ENCODE results near the gene SLC14A1.
"Not testable (repeated sequence)": the region's sequence is repeated elsewhere in the genome, so short reads cannot be mapped to it uniquely, and the experiment has no call there.

The SLC14A1 gene

DNA sequence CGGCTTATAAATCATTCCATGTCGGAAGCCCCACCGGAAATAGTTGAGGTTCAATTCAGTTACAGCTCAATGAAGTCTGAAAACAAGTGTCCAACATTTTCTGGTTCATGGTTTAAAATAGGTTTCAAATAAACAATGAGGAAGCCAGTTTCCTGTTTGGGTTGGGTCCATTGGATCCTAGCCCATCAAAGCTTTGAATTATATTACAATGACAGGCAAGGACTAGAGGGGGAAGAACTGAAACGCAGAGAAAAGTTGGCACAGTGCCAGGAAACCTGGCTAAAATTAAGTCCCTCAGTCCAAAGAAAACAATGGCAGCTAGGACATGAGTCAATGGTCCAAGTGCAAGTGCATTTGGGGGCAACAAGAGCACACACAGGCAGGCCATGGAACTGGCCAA lies 32.0 kb downstream of the SLC14A1 start:
- DNase-seq (ENCODE audit: low read depth in 1 of 2, low spot score in 1 of 2), result no peak

DNA sequence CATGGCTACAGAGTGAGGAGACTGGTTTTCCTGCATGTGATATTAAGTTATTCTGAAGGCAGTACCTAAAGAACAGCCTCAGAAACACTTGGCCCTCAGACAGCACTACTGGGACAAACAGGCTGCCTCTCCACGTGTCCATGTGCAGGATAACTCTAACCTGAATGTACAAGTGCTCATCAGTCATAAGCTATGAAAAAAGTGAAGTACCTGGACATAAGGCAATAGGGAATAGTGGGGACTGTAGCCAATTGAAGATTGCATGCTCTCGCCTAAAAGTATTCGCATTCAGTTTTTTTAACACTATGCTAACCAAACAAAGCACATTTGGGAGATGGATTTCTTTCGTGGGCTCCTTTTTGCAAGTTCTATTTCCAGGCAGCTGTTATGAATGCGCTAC lies 33.0 kb downstream of the SLC14A1 start:
- DNase-seq (ENCODE audit: low read depth in 1 of 2, low spot score in 1 of 2), result no peak

DNA sequence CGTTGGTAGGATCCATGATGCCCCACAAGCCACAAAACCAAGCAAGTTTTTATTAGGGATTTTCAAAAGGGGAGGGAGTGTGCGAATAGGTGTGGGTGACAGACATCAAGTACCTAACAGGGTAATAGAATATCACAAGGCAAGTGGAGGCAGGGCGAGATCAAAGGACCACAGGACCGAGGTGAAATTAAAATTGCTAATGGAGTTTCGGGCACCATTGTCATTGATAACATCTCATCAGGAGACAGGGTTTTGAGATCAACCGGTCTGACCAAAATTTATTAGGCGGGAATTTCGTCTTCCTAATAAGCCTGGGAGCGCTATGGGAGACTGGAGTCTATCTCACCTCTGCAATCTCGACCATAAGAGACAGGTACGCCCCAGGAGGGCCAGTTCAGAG lies 33.7 kb downstream of the SLC14A1 start:
- not testable (repeated sequence) for DNase-seq (ENCODE audit: low read depth in 1 of 2, low spot score in 1 of 2)

GRCh38 chr18:45760462-45761036 lies 36.6 kb downstream of the SLC14A1 start:
- DNase-seq (ENCODE audit: low read depth in 1 of 2, low spot score in 1 of 2), result no peak

GRCh38 chr18:45761512-45762114 lies 37.6 kb downstream of the SLC14A1 start:
- DNase-seq (ENCODE audit: low read depth in 1 of 2, low spot score in 1 of 2), result no peak

- no peak for DNase-seq (ENCODE audit: low read depth in 1 of 2, low spot score in 1 of 2)
Measured at GRCh38 chr18:45764000-45764686, 40.2 kb downstream of the SLC14A1 start.

DNA sequence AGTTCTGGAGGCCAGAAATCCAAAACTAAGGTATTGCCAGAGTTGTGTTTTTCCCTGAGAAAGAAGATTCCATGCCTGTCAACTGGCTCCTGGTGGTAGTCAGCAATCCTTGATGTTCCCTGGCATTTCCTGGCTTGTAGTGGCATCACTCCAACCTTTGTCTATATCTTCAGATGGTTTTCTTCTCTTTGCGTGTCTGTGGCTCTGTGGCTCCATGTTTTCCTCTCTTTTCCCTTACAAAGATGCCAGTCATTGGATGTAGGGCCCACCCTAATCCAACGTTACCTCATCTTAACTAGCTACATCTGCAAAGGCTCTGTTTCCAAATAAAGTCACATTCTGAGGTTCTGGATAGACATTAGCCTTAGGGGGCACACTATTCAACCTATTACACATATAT lies 41.8 kb downstream of the SLC14A1 start:
- no peak for DNase-seq (ENCODE audit: low read depth in 1 of 2, low spot score in 1 of 2)

- DNase-seq (ENCODE audit: low read depth in 1 of 2, low spot score in 1 of 2), result no peak
Measured at GRCh38 chr18:45771587-45772480, 47.9 kb downstream of the SLC14A1 start.

DNA sequence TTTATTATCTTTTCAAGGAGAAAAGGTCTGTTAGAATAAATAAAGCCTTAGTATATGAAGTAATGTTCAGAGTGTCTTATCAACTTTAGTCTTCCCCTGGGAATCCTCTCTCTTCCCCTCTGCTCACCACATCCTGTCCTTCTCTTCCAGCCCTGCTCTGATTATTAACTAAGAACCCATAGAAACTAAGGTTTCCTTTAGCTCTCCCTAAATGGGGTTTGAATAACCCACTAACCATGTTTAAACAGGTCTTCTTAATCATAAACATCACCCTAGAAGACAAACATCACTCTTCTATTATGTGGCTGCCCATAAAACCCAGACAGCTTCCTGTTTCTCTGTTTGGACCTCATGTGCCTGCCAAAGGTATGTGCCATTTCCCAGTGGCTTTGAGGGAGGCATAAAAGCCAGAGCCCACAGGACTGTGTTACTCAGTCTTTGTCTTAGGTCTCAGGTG lies 50.1 kb downstream of the SLC14A1 start:
- DNase-seq (ENCODE audit: low read depth in 1 of 2, low spot score in 1 of 2), result no peak

- peak; percentile 16 to 43 for DNase-seq (ENCODE audit: low read depth in 1 of 2, low spot score in 1 of 2)
Measured at GRCh38 chr18:45775241-45775676, 51.3 kb downstream of the SLC14A1 start.

DNA sequence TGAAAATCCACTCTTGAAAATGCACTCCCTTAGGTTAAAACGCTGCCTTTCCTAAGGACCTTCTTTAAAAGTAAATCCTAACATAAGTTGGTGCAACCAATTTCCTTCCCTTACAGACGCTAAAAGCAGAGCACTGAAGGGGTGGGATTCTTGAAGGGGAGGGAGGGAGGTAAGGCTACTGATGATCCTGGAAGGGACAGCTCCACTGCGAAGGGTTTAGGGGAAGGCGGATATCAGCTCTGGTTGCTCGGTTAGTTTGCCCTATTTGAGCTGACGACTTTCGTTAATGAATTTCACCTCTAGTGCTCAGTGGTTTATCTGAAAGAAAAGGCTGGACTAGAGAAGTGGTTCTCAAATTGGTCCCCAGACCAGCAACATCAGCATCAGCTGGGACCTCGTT lies 51.8 kb downstream of the SLC14A1 start:
- no peak for DNase-seq (ENCODE audit: low read depth in 1 of 2, low spot score in 1 of 2)

GRCh38 chr18:45777393-45777792 lies 53.4 kb downstream of the SLC14A1 start:
- no peak for DNase-seq (ENCODE audit: low read depth in 1 of 2, low spot score in 1 of 2)

- DNase-seq (ENCODE audit: low read depth in 1 of 2, low spot score in 1 of 2), result no peak
Measured at GRCh38 chr18:45780568-45780967, 56.6 kb downstream of the SLC14A1 start.

DNA sequence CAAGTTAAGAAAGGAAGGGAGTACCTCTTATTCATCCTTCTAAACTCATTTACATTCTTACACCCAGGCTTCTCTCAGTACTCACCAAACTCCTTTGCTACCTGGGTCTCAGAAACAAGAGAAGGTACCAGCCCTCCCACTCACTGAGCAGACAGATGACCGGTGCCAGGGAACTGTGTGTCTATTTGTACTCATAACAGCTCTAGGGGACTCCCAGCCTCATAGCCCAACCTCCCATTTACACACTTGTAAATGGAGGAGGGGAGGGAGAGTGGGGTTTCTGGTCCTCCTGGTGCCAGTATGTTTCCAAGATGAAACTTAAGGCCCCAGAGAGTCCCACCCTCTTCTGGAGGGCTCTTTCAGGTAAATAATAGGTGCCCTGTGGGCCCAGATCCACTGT lies 58.7 kb downstream of the SLC14A1 start:
- DNase-seq (ENCODE audit: low read depth in 1 of 2, low spot score in 1 of 2), result no peak

DNA sequence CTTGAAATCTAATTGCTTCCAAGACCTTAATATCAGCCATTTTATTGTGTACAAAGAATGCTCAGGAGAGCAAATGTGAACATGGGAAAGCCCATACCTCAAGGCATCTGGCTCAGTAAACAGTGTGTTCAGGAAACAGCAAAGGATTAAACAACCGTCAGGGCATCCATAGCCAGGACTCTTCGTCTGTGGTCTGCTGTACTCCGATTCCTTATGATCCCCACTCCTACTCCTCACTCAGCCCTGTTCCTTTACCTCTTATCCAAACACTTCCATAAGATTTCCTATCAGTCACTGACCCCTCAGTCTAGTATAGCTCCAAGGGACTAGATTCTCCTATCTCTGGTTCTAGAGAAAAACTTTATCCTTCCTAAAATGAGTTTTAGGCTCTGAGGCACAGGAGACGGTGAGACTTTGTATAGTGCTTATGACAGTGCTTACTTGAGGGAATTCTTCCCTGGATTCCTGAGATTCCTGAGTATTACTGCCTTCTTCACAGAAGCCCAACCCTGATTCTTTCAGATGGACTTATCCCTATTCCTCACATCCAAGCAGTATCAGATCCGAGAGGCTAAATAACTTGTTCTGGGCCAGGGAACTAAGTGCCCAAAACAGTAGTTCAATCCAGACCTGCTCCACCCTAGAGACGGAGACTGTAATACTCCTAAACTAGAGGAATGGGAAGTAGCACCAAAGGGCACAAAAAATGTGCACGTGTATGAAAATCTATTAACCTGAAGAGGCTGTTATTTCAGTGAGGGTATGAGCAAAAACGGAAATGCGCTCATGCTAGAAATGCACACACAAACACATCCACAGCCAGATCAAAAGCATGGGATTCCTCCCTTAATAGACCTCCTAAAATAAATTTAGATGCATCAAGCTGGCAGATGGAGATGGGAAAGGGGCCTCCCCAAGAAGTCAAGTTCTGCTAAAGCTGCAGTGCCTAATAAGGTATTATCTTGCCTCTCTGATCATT lies 59.4 kb downstream of the SLC14A1 start:
- DNase-seq (ENCODE audit: low read depth in 1 of 2, low spot score in 1 of 2), result no peak

DNA sequence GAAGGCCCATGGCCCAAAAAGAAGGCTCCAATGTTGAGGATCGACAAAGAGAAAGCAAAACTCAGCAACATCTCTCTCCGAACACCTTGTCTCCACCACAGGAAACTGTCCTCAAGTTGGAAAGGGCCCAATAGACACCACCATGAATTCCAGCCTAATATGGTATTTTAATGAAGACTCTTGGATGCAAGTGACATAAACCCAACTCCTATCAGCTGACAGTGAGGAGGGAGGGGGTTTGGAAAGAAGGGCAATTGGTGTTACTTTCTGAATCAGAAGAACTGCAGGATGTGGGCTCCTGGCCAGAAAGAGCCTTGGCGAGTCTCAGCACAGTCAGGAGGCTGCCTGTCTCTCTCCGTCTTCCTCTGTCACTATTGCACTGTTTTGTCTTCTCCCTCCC lies 61.2 kb downstream of the SLC14A1 start:
- no peak for DNase-seq (ENCODE audit: low read depth in 1 of 2, low spot score in 1 of 2)

DNA sequence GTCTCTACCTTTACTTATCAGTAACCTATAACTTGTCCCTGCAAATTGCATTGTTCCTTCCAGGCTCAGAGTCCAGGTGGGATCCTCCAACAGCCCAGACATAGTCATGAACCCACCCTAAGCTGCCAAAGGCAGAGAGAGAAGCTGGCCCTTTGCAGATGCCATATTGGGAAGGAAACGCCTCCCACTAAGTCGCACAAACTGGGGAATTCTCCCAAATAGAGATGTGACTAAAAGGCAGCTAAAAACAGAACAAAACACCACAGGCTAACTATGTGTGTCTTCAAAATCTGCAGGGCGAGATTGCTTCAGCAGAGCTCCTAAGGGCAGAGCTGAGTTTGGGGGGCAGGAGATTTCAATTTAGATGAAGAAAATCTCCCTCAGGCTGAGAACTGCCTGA lies 63.0 kb downstream of the SLC14A1 start:
- no peak for DNase-seq (ENCODE audit: low read depth in 1 of 2, low spot score in 1 of 2)

DNA sequence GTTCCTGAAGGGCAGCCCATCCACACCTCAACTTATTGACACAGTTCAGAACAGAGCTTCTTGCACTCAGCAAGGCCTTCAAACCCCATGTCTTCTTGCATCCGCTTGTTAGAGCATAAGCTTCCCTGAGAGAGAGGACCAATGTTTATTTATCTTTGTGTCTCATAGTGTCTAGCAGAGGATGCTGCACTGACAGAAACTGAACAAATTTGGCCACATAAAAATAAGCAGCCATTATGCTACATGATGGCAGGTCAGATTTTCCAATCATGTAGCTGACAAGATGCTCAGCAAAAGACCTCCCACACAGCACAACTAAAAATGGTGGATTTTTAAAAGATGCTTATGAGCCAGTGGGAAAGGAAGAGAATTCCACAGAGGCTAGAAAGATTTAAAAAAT lies 63.4 kb downstream of the SLC14A1 start:
- no peak for DNase-seq (ENCODE audit: low read depth in 1 of 2, low spot score in 1 of 2)

- no peak for DNase-seq (ENCODE audit: low read depth in 1 of 2, low spot score in 1 of 2)
Measured at GRCh38 chr18:45788861-45789260, 64.9 kb downstream of the SLC14A1 start.

DNA sequence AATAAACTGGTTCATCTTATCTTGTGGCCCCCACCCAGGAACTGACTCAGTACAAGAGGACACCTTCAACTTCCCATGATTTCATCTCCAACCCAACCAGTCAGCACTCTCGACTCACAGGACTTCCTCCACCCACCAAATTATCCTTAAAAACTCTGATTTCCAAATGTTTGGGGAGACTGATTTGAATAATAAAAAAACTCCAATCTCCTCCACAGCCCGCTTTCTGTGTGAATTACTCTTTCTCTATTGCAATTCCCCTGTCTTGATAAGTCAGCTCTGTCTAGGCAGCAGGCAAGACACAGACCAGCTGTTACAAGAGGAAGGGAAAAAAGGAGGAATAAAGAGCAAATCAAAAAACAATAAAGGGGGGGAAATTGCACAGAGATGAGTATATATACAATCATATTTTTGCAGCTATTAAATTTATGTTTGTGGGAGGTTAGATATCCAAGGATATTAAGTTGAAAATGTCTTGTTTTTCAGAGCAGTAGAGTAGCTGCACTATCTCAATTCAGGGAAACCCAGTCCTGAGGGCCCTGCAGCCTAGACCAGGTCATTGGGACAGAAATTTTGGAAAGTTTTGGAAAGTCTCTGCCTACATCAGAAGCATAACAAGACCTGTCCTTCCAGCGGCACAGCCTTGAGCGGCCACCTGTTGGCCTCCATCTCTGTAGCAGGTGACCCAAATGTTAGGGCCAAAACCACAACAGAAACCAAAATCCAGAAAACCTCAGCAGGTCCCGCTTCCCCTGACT lies 68.7 kb downstream of the SLC14A1 start:
- DNase-seq (ENCODE audit: low read depth in 1 of 2, low spot score in 1 of 2), result no peak

All from activated T-helper 1 cell treated with anti-CD3 and anti-CD28 coated beads, Interleukin-2, amount 50 U/mL, for 16 hours (primary cell).